Chondrocyte (in vitro differentiated cells): ENCODE measurements around the gene DYRK1B. TPM values are rescaled to one million over a fixed set of nuclear protein-coding genes. Genes with fewer than 3 reads are reported as not detected.

ENCODE experiments used
- DNase-seq: peaks from one replicate; pipeline ENCODE4 v3.0.0; 2021; ENCODE audit warnings: mixed read lengths, low spot score
- H3K27ac Mint-ChIP-seq: one replicate; pipeline ENCODE4 v1.8.0; 2021; ENCODE audit warnings: mild to moderate bottlenecking, moderate library complexity, mixed read lengths; ENCODE audit not compliant: unreplicated experiment
- H3K27me3 Mint-ChIP-seq: 2 replicates; pipeline ENCODE4 v1.8.0; 2021; ENCODE audit warnings: low read depth, mixed read lengths
- H3K36me3 Mint-ChIP-seq: 2 replicates; pipeline ENCODE4 v1.8.0; 2021; ENCODE audit warnings: low read depth, mixed read lengths
- H3K4me1 Mint-ChIP-seq: 2 replicates; pipeline ENCODE4 v1.8.0; 2021; ENCODE audit warnings: low read depth, mild to moderate bottlenecking, mixed read lengths
- H3K4me3 Mint-ChIP-seq: one replicate; pipeline ENCODE4 v1.8.0; 2021; ENCODE audit warnings: mild to moderate bottlenecking, moderate library complexity, mixed read lengths; ENCODE audit not compliant: unreplicated experiment
- H3K9me3 Mint-ChIP-seq: 2 replicates; pipeline ENCODE4 v1.8.0; 2021; ENCODE audit warnings: low read depth, mixed read lengths
- total RNA-seq: library from RNA; stranded (reverse); gene quantifications from 3 replicates; pipeline ENCODE4 v1.2.1, GENCODE V29; 2021
- TF ChIP-seq, protein P1 (sequence below): fragments of 200-600 bp; sonication (generic); IDR thresholded peaks from 2 replicates; pipeline ENCODE4 v1.5.0; 2021; ENCODE audit warnings: antibody characterized with exemption, mild to moderate bottlenecking, moderate library complexity

DYRK1B gene
- total RNA-seq, 1 donor from 2014 or later = 20.0 TPM

DNA sequence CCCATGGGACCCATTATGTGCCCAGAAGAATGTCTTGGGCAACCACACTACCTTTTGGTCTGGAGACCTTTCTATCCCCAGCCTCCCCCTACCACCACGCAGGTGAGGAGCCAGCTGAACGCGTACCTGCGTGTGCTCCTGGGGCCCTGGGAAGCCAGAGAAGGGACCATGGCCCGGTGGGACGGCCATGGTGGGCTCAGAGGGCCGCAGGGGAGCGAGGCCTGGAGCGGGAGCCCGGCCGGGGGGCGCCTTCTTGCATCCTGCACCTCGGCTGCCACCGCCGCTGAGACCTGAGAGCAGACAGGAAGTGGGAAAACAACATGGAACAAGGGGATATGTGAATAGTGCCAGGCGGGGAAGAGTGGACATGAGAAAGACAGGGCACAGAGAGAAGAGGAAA, 2.3 kb downstream of the DYRK1B start:
- Mint-ChIP-seq H3K27ac (no peak overlapping the region), H3K27me3 (no peaks in the 10 kb centered on the region), H3K36me3 (peaks cover 24% of the 10 kb centered on the region), H3K4me3 (peak overlapping the region; percentile 79), H3K9me3 (no peaks in the 10 kb centered on the region), H3K4me1 (peaks cover 19% of the 10 kb centered on the region)
- DNase-seq = no peak
- TF ChIP-seq, protein P1, sequence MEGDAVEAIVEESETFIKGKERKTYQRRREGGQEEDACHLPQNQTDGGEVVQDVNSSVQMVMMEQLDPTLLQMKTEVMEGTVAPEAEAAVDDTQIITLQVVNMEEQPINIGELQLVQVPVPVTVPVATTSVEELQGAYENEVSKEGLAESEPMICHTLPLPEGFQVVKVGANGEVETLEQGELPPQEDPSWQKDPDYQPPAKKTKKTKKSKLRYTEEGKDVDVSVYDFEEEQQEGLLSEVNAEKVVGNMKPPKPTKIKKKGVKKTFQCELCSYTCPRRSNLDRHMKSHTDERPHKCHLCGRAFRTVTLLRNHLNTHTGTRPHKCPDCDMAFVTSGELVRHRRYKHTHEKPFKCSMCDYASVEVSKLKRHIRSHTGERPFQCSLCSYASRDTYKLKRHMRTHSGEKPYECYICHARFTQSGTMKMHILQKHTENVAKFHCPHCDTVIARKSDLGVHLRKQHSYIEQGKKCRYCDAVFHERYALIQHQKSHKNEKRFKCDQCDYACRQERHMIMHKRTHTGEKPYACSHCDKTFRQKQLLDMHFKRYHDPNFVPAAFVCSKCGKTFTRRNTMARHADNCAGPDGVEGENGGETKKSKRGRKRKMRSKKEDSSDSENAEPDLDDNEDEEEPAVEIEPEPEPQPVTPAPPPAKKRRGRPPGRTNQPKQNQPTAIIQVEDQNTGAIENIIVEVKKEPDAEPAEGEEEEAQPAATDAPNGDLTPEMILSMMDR = no peak

DNA sequence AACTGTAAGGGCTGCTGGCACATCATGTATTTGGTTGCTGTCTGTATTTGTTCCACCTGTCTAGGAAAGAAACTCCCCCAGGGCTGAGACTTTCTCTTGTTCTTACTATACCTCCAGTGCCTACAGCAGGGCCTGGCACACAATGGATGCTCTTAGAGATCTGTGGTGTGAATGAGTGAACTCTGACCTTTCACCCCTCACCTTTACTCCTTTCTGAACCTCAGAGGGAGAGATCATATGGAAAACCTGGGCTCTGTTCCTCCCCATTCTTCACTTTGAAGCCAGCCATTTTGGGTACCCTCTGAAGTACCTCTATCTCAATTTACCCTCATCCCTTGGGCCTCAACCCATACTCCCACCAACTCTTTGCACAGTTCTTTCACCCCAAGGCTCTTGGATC, 3.1 kb downstream of the DYRK1B start:
- H3K36me3 Mint-ChIP-seq = peaks cover 20% of the 10 kb centered on the region
- H3K27ac Mint-ChIP-seq = peak overlapping the region; percentile 45
- H3K9me3 Mint-ChIP-seq = no peaks in the 10 kb centered on the region
- no peaks in the 10 kb centered on the region for H3K27me3 Mint-ChIP-seq
- peaks cover 19% of the 10 kb centered on the region for H3K4me1 Mint-ChIP-seq
- no peak for DNase-seq
- TF ChIP-seq, protein P1 = no peak
- no peak overlapping the region for H3K4me3 Mint-ChIP-seq

DNA sequence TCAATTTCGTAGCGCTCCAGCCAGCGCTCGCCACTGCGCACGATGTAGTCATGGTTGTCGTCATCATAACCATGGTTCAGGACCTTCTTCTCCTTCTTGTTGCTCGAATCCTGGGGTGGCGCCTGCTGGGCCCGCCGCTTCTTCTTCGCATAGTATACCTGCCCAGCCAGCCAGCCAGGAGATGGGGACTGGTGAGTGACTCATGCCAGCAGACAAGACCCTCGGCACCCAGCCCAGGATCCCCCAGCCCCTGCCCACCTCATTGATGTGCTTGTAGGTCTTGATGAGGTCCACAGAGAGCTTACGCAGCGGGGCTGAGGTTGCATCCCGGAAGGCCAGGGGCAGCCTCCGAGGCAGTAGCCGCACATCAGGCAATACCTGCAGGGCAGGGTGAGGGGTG, 3.6 kb downstream of the DYRK1B start:
- Mint-ChIP-seq H3K4me1 (peaks cover 19% of the 10 kb centered on the region), H3K36me3 (peaks cover 20% of the 10 kb centered on the region), H3K4me3 (no peak overlapping the region), H3K9me3 (no peaks in the 10 kb centered on the region), H3K27ac (no peak overlapping the region), H3K27me3 (no peaks in the 10 kb centered on the region)
- TF ChIP-seq, protein P1 = no peak
- no peak for DNase-seq

DNA sequence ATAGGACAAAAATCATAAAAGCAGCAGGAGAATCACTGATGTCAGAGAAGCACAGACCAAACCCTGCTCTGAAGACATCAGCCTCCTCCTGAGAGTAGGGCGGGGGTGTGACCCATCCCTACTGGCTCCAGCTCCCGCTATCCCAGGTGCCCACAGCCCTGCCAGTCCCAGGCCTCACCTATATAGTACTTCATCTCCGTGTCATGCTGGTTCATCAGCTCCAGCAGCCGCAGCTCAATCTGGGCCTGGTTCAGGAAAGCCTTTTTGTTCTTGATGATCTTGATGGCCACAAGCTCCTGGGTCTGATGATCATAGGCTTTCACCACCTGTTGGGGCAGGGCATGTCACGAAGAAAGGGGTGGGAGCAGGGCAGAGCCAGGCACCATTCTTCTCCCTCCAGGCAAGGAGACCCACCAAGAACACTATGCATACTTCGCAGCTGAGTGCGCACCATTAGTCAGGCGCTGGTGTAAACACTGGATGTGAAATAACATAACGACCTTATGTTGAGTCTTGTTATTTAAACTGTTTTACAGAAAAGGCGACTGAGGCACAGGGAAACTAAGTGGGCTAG, 4.2 kb downstream of the DYRK1B start:
- Mint-ChIP-seq H3K27me3 (no peaks in the 10 kb centered on the region), H3K36me3 (peaks cover 20% of the 10 kb centered on the region), H3K4me3 (no peak overlapping the region), H3K27ac (no peak overlapping the region), H3K9me3 (no peaks in the 10 kb centered on the region), H3K4me1 (peaks cover 19% of the 10 kb centered on the region)
- no peak for DNase-seq
- TF ChIP-seq, protein P1 = no peak

DNA sequence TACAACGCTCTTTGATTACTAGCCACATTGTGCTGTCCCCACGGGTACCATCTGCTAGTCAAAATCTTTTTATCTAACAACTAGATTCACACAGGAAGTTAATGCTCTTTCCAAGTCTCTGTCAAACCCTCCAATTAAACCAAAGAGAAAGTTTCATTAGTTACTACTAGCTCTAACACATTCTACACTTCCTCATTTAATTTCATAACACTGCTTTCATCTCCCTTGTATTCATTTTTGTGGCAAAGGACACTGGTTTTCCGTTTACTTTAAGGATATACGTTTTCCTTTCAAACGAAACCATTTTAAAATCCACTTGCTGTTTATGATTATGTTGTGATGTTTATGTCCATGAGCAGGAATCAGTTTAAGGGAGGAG, 5.3 kb downstream of the DYRK1B start:
- DNase-seq = no peak
- no peaks in the 10 kb centered on the region for H3K27me3 Mint-ChIP-seq
- H3K27ac Mint-ChIP-seq = no peak overlapping the region
- TF ChIP-seq, protein P1 = no peak
- peaks cover 14% of the 10 kb centered on the region for H3K4me1 Mint-ChIP-seq
- H3K9me3 Mint-ChIP-seq = no peaks in the 10 kb centered on the region
- peaks cover 17% of the 10 kb centered on the region for H3K36me3 Mint-ChIP-seq
- H3K4me3 Mint-ChIP-seq = no peak overlapping the region
